Panc1 (cell line): ENCODE data around the gene KLF16. TPM values are rescaled to one million over a fixed set of nuclear protein-coding genes. Genes with fewer than 3 reads are reported as not detected.

Experiments
- ATAC-seq: fragments of 200-7000 bp; cut with Tn5 transposase; 2 replicates; pipeline ENCODE4 v1.9.1; 2020; ENCODE audit warnings: mild to moderate bottlenecking, moderate library complexity
- BruUV-seq: library from RNA; stranded (reverse); fragments of 400-500 nt; replicated peaks from 2 replicates; lab custom pipeline; 2021; lab: Mats Ljungman, UMichigan
- CTCF ChIA-PET: fragments of 300-600 bp; sonication (Branson Sonifier 250); formaldehyde crosslinking; loops from one replicate; lab custom pipeline; 2022; ENCODE audit warnings: antibody characterized with exemption; lab: Charles Lee
- POLR2A ChIA-PET: fragments of 300-600 bp; sonication (Branson Sonifier 250); formaldehyde crosslinking; loops from one replicate; lab custom pipeline; 2022; ENCODE audit warnings: antibody characterized with exemption; lab: Charles Lee
- DNase-seq: peaks from one replicate; pipeline ENCODE4 v3.0.0-alpha.2; 2010; ENCODE audit warnings: low read depth, low spot score
- H3K27ac ChIP-seq: 2 replicates; pipeline ENCODE4 v1.5.1; 2011; ENCODE audit warnings: mild to moderate bottlenecking, low read length, inconsistent platforms
- H3K27me3 ChIP-seq: fragments of 200-500 bp; sonication (Bioruptor generic); 2 replicates; pipeline ENCODE4 v1.6.0; 2014; ENCODE audit warnings: low read length, inconsistent platforms; ENCODE audit not compliant: control insufficient read depth, insufficient read depth
- H3K36me3 ChIP-seq: fragments of 200-500 bp; sonication (Bioruptor generic); 2 replicates; pipeline ENCODE4 v1.5.1; 2014; ENCODE audit warnings: inconsistent platforms, mild to moderate bottlenecking, low read length, moderate library complexity; ENCODE audit not compliant: control insufficient read depth, insufficient read depth
- H3K4me1 ChIP-seq: 2 replicates; pipeline ENCODE4 v1.5.1; 2011; ENCODE audit warnings: inconsistent platforms, mild to moderate bottlenecking, low read length, moderate library complexity; ENCODE audit not compliant: control insufficient read depth, insufficient read depth
- H3K4me3 ChIP-seq, 2 experiments: 2 replicates each; pipeline ENCODE4 v1.5.1; 2011 to 2012; ENCODE audit warnings: low read depth in 2 of 2, low read length in 2 of 2, mild to moderate bottlenecking in 2 of 2, inconsistent platforms in 1 of 2, moderate library complexity in 1 of 2
- H3K9me3 ChIP-seq: fragments of 200-500 bp; sonication (Bioruptor generic); 2 replicates; pipeline ENCODE4 v1.5.1; 2014; ENCODE audit warnings: low read depth, mild to moderate bottlenecking, inconsistent platforms, low read length, moderate library complexity; ENCODE audit not compliant: control insufficient read depth, insufficient read depth
- POLR2AphosphoS5 ChIP-seq: IDR thresholded peaks from 2 replicates; pipeline ENCODE4 v1.6.1; 2012; ENCODE audit warnings: mild to moderate bottlenecking, low read depth, low read length, moderate library complexity
- REST ChIP-seq, 2 experiments: IDR thresholded peaks; 2 replicates each; pipeline ENCODE4 v1.6.1; 2011 to 2012; ENCODE audit warnings: low read depth in 2 of 2, control low read depth in 1 of 2, low read length in 1 of 2, mild to moderate bottlenecking in 1 of 2, moderate library complexity in 1 of 2; ENCODE audit not compliant: insufficient read depth in 1 of 2
- SIN3A ChIP-seq: IDR thresholded peaks from 2 replicates; pipeline ENCODE4 v1.6.1; 2012; ENCODE audit warnings: low read depth, mild to moderate bottlenecking, low read length, moderate library complexity, borderline replicate concordance; ENCODE audit not compliant: insufficient read depth
- TCF7L2 ChIP-seq: IDR thresholded peaks from 2 replicates; pipeline ENCODE4 v1.6.1; 2011; ENCODE audit warnings: mild to moderate bottlenecking, low read depth, low read length, inconsistent platforms
- in situ Hi-C: cut with HindIII; loops from 2 replicates; pipeline ENCODE4 v1.10.0; 2016; ENCODE audit warnings: low sequenced_read_pairs, low pct_unique_long_range_greater_than_20kb
- intact Hi-C: fragments of 100-400 bp; cut with micrococcal nuclease; formaldehyde crosslinking; loops from one replicate; pipeline ENCODE4 v1.10.0; 2022; ENCODE audit not compliant: unreplicated experiment
- total RNA-seq: library from RNA; stranded (reverse); gene quantifications from one replicate; pipeline ENCODE4 v1.2.1, GENCODE V29; 2021; ENCODE audit not compliant: unreplicated experiment
- TF ChIP-seq, protein P1 (sequence below): fragments of 450-650 bp; IDR thresholded peaks from 2 replicates; pipeline ENCODE4 v1.5.1; 2017; ENCODE audit warnings: mild to moderate bottlenecking

Gene KLF16
- total RNA-seq, 1 experiment from 2014 or later, result 79.3 TPM

GRCh38 chr19:1850809-1851653 lies 12.3 kb downstream of the KLF16 start:
- ChIA-PET POLR2A (no interaction called here), CTCF (no interaction called here)
- peaks cover 40% of the 10 kb centered on the region for H3K4me1 ChIP-seq
- DNase-seq (no peak), ATAC-seq (no peak)
- H3K27ac ChIP-seq, result no peak overlapping the region
- in situ Hi-C loops (no loop called here), intact Hi-C loops (no loop called here)
- peaks cover 6% of the 10 kb centered on the region; the same call in 1 of the 2 replicates for H3K36me3 ChIP-seq
- no peak for TF ChIP-seq REST (IDR thresholded peaks at IDR 0.05; ENCODE audit: insufficient read depth in 1 of 2, low read depth in 2 of 2, low read length in 1 of 2)
- TF ChIP-seq TCF7L2, result no peak
- TF ChIP-seq, protein P1, sequence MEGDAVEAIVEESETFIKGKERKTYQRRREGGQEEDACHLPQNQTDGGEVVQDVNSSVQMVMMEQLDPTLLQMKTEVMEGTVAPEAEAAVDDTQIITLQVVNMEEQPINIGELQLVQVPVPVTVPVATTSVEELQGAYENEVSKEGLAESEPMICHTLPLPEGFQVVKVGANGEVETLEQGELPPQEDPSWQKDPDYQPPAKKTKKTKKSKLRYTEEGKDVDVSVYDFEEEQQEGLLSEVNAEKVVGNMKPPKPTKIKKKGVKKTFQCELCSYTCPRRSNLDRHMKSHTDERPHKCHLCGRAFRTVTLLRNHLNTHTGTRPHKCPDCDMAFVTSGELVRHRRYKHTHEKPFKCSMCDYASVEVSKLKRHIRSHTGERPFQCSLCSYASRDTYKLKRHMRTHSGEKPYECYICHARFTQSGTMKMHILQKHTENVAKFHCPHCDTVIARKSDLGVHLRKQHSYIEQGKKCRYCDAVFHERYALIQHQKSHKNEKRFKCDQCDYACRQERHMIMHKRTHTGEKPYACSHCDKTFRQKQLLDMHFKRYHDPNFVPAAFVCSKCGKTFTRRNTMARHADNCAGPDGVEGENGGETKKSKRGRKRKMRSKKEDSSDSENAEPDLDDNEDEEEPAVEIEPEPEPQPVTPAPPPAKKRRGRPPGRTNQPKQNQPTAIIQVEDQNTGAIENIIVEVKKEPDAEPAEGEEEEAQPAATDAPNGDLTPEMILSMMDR, result peak; percentile 57
- no peaks in the 10 kb centered on the region for H3K27me3 ChIP-seq
- no TSS peak for BruUV-seq
- no peak overlapping the region for H3K4me3 ChIP-seq
- H3K9me3 ChIP-seq, result no peaks in the 10 kb centered on the region

DNA sequence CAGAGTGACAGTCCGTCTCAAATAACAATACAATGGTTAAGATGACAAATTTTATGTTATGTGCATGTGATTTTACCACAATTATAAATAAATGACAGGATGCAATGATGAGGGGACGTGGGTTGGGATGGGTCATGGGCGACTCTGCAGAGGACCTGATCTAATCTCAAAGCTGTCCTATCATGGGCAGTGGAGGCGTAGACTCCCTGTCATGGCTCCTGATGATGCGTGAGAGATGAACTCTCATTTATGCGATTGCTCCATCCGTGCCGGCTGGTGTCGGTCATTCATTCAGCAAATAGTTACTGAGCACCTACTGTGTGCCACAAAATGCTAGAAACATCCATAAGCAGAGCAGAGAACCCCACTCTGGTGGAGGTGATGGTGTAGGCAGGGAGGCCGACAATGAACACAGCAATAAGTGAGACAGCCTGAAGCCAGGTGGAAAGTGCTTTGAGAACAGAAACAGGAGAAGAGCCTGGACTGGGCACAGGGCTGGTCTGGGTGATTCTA lies 13.4 kb downstream of the KLF16 start:
- Histone ChIP-seq H3K36me3 (peaks cover 6% of the 10 kb centered on the region; the same call in 1 of the 2 replicates), H3K4me3 (no peak overlapping the region), H3K4me1 (peaks cover 42% of the 10 kb centered on the region), H3K9me3 (no peaks in the 10 kb centered on the region), H3K27ac (no peak overlapping the region), H3K27me3 (no peaks in the 10 kb centered on the region)
- no TSS peak for BruUV-seq
- ATAC-seq, result no peak
- ChIA-PET CTCF (interaction anchor here (0.7 kb wide), 1 partner anchor 199 kb away, joined by 3 read pairs; no protein-coding TSS in a partner anchor), POLR2A (no interaction called here)
- in situ Hi-C loops, result no loop called here
- no peak for DNase-seq
- TF ChIP-seq SIN3A (no peak), POLR2AphosphoS5 (no peak), TCF7L2 (no peak), REST (IDR thresholded peaks at IDR 0.05; ENCODE audit: insufficient read depth in 1 of 2, low read depth in 2 of 2, low read length in 1 of 2) (no peak)
- TF ChIP-seq, protein P1, result no peak
- intact Hi-C loops, result no loop called here
